Skeletal muscle satellite cell (primary cell): ENCODE measurements around the gene BHLHA15.

ENCODE experiments used
- H3K27me3 ChIP-seq: 2 replicates; pipeline ENCODE4 v1.7.0; 2013; ENCODE audit warnings: low read length; ENCODE audit not compliant: control insufficient read depth, insufficient read depth
- H3K36me3 ChIP-seq: 2 replicates; pipeline ENCODE4 v1.7.0; 2013; ENCODE audit warnings: mild to moderate bottlenecking, control low read depth, low read length; ENCODE audit not compliant: insufficient read depth
- H3K4me1 ChIP-seq: 2 replicates; pipeline ENCODE4 v1.7.0; 2013; ENCODE audit warnings: low read length; ENCODE audit not compliant: control insufficient read depth, insufficient read depth
- H3K4me2 ChIP-seq: 2 replicates; pipeline ENCODE4 v1.7.0; 2013; ENCODE audit warnings: mild to moderate bottlenecking, low read length
- H3K4me3 ChIP-seq: 2 replicates; pipeline ENCODE4 v1.7.0; 2013; ENCODE audit warnings: low read length
- H3K9ac ChIP-seq: 2 replicates; pipeline ENCODE4 v1.7.0; 2013; ENCODE audit warnings: mild to moderate bottlenecking, low read depth, low read length, moderate library complexity
- H3K9me3 ChIP-seq: replicated peaks from 2 replicates; pipeline ENCODE4 v1.7.0; 2013; ENCODE audit warnings: mild to moderate bottlenecking, control low read depth, low read length

Gene BHLHA15

GRCh38 chr7:98203261-98203963, 7.8 kb upstream of the BHLHA15 start:
- no peak overlapping the region for H3K4me2 ChIP-seq
- no peaks in the 10 kb centered on the region for H3K4me1 ChIP-seq
- H3K36me3 ChIP-seq: peaks cover 4% of the 10 kb centered on the region
- H3K9ac ChIP-seq: no peak overlapping the region
- H3K9me3 ChIP-seq: no peaks in the 10 kb centered on the region
- H3K4me3 ChIP-seq: no peak overlapping the region
- no peaks in the 10 kb centered on the region for H3K27me3 ChIP-seq

- Histone ChIP-seq H3K36me3 (peaks cover 4% of the 10 kb centered on the region), H3K9me3 (no peaks in the 10 kb centered on the region), H3K4me3 (no peak overlapping the region), H3K27me3 (no peaks in the 10 kb centered on the region), H3K4me2 (no peak overlapping the region), H3K4me1 (no peaks in the 10 kb centered on the region), H3K9ac (no peak overlapping the region)
Observed at GRCh38 chr7:98203964-98204605, 7.2 kb upstream of the BHLHA15 start.

- Histone ChIP-seq H3K36me3 (peaks cover 4% of the 10 kb centered on the region), H3K9me3 (no peaks in the 10 kb centered on the region), H3K4me3 (no peak overlapping the region), H3K27me3 (no peaks in the 10 kb centered on the region), H3K4me2 (no peak overlapping the region), H3K9ac (no peak overlapping the region), H3K4me1 (no peaks in the 10 kb centered on the region)
Observed at GRCh38 chr7:98204670-98205069, 6.6 kb upstream of the BHLHA15 start.

GRCh38 chr7:98205162-98205845, 5.9 kb upstream of the BHLHA15 start:
- Histone ChIP-seq H3K27me3 (no peaks in the 10 kb centered on the region), H3K9ac (no peak overlapping the region), H3K4me3 (no peak overlapping the region), H3K4me1 (no peaks in the 10 kb centered on the region), H3K4me2 (no peak overlapping the region), H3K36me3 (peaks cover 4% of the 10 kb centered on the region), H3K9me3 (no peaks in the 10 kb centered on the region)

- no peaks in the 10 kb centered on the region for H3K9me3 ChIP-seq
- H3K27me3 ChIP-seq: no peaks in the 10 kb centered on the region
- H3K4me2 ChIP-seq: no peak overlapping the region
- H3K4me1 ChIP-seq: no peaks in the 10 kb centered on the region
- no peak overlapping the region for H3K9ac ChIP-seq
- peaks cover 4% of the 10 kb centered on the region for H3K36me3 ChIP-seq
- H3K4me3 ChIP-seq: no peak overlapping the region
Observed at GRCh38 chr7:98206451-98207330, 4.5 kb upstream of the BHLHA15 start.

GRCh38 chr7:98209166-98209920, 1.9 kb upstream of the BHLHA15 start:
- no peaks in the 10 kb centered on the region for H3K27me3 ChIP-seq
- H3K4me2 ChIP-seq: no peak overlapping the region
- peaks cover 4% of the 10 kb centered on the region for H3K36me3 ChIP-seq
- no peak overlapping the region for H3K4me3 ChIP-seq
- no peak overlapping the region for H3K9ac ChIP-seq
- H3K4me1 ChIP-seq: no peaks in the 10 kb centered on the region
- no peaks in the 10 kb centered on the region for H3K9me3 ChIP-seq

GRCh38 chr7:98210513-98211220, 572 bp upstream of the BHLHA15 start:
- Histone ChIP-seq H3K9ac (no peak overlapping the region), H3K9me3 (no peaks in the 10 kb centered on the region), H3K36me3 (no peaks in the 10 kb centered on the region), H3K4me2 (peak overlapping the region; percentile 62), H3K4me3 (no peak overlapping the region), H3K4me1 (no peaks in the 10 kb centered on the region), H3K27me3 (no peaks in the 10 kb centered on the region)

GRCh38 chr7:98211676-98212531, 665 bp downstream of the BHLHA15 start:
- Histone ChIP-seq H3K36me3 (no peaks in the 10 kb centered on the region), H3K9ac (no peak overlapping the region), H3K9me3 (no peaks in the 10 kb centered on the region), H3K4me1 (no peaks in the 10 kb centered on the region), H3K27me3 (no peaks in the 10 kb centered on the region), H3K4me2 (peak overlapping the region; percentile 52), H3K4me3 (no peak overlapping the region)

GRCh38 chr7:98212532-98213041, 1.3 kb downstream of the BHLHA15 start:
- Histone ChIP-seq H3K4me3 (no peak overlapping the region), H3K9ac (no peak overlapping the region), H3K36me3 (no peaks in the 10 kb centered on the region), H3K27me3 (no peaks in the 10 kb centered on the region), H3K9me3 (no peaks in the 10 kb centered on the region), H3K4me2 (no peak overlapping the region), H3K4me1 (no peaks in the 10 kb centered on the region)
